HEK293 (cell line): ENCODE results near the gene ADK.
A peak's percentile ranks its signal among the peaks of the same experiment; 100 is the strongest.

Experiments used
- BCL11B ChIP-seq: fragments of 450-650 bp; formaldehyde crosslinking; IDR thresholded peaks from 2 replicates; pipeline ENCODE4 v1.5.1; 2016; ENCODE audit warnings: low read depth, missing biosample characterization, missing genetic modification characterization
- KLF10 ChIP-seq: fragments of 450-650 bp; IDR thresholded peaks from 2 replicates; pipeline ENCODE4 v1.5.1; 2018; ENCODE audit warnings: missing biosample characterization, mild to moderate bottlenecking, missing genetic modification characterization
- PBX3 ChIP-seq: sonication (generic); formaldehyde crosslinking; IDR thresholded peaks from 2 replicates; pipeline ENCODE4 v1.8.1; 2022; ENCODE audit warnings: mild to moderate bottlenecking, moderate library complexity, missing genetic modification reagents
- PRDM2 ChIP-seq: fragments of 450-650 bp; formaldehyde crosslinking; IDR thresholded peaks from 2 replicates; pipeline ENCODE4 v1.5.1; 2016; ENCODE audit warnings: missing biosample characterization, missing genetic modification characterization, borderline replicate concordance
- REPIN1 ChIP-seq: fragments of 450-650 bp; formaldehyde crosslinking; IDR thresholded peaks from 2 replicates; pipeline ENCODE4 v1.5.1; 2017; ENCODE audit warnings: missing biosample characterization, missing genetic modification characterization, low read depth
- SALL2 ChIP-seq: fragments of 450-650 bp; formaldehyde crosslinking; IDR thresholded peaks from 2 replicates; pipeline ENCODE4 v1.5.0; 2017; ENCODE audit warnings: missing biosample characterization, mild to moderate bottlenecking, missing genetic modification characterization, borderline replicate concordance
- SP2 ChIP-seq: fragments of 450-650 bp; formaldehyde crosslinking; IDR thresholded peaks from 2 replicates; pipeline ENCODE4 v1.5.1; 2016; ENCODE audit warnings: missing biosample characterization, missing genetic modification characterization
- TCF7L2 ChIP-seq: IDR thresholded peaks from 2 replicates; pipeline ENCODE4 v1.6.1; 2011; ENCODE audit warnings: low read depth, mild to moderate bottlenecking, inconsistent platforms, low read length, moderate library complexity, borderline replicate concordance
- ZBTB44 ChIP-seq: fragments of 450-650 bp; IDR thresholded peaks from 2 replicates; pipeline ENCODE4 v1.5.1; 2018; ENCODE audit warnings: missing biosample characterization, mild to moderate bottlenecking, missing genetic modification characterization
- ZBTB49 ChIP-seq: fragments of 450-650 bp; formaldehyde crosslinking; IDR thresholded peaks from 2 replicates; pipeline ENCODE4 v1.5.1; 2016; ENCODE audit warnings: missing biosample characterization, missing genetic modification characterization, low read depth
- ZNF10 ChIP-seq: fragments of 450-650 bp; formaldehyde crosslinking; IDR thresholded peaks from 2 replicates; pipeline ENCODE4 v1.5.1; 2017; ENCODE audit warnings: missing biosample characterization, missing genetic modification characterization
- ZNF112 ChIP-seq: fragments of 450-650 bp; formaldehyde crosslinking; IDR thresholded peaks from 2 replicates; pipeline ENCODE4 v1.5.0; 2017; ENCODE audit warnings: missing biosample characterization, missing genetic modification characterization
- ZNF175 ChIP-seq: fragments of 450-650 bp; formaldehyde crosslinking; IDR thresholded peaks from 2 replicates; pipeline ENCODE4 v1.5.1; 2016; ENCODE audit warnings: missing biosample characterization, missing genetic modification characterization
- ZNF19 ChIP-seq: fragments of 450-650 bp; formaldehyde crosslinking; IDR thresholded peaks from 2 replicates; pipeline ENCODE4; 2016; ENCODE audit warnings: missing biosample characterization, missing genetic modification characterization, low read depth
- ZNF211 ChIP-seq: fragments of 450-650 bp; formaldehyde crosslinking; IDR thresholded peaks from 2 replicates; pipeline ENCODE4 v1.5.1; 2016; ENCODE audit warnings: low read depth, missing biosample characterization, missing genetic modification characterization
- ZNF362 ChIP-seq: fragments of 450-650 bp; formaldehyde crosslinking; IDR thresholded peaks from 2 replicates; pipeline ENCODE4 v1.5.1; 2016; ENCODE audit warnings: missing biosample characterization, missing genetic modification characterization
- ZNF37A ChIP-seq: fragments of 450-650 bp; IDR thresholded peaks from 2 replicates; pipeline ENCODE4 v1.5.1; 2018; ENCODE audit warnings: missing biosample characterization, missing genetic modification characterization
- ZNF391 ChIP-seq: fragments of 450-650 bp; formaldehyde crosslinking; IDR thresholded peaks from 2 replicates; pipeline ENCODE4 v1.5.1; 2016; ENCODE audit warnings: low read depth, missing biosample characterization, missing genetic modification characterization, borderline replicate concordance
- ZNF398 ChIP-seq: fragments of 450-650 bp; formaldehyde crosslinking; IDR thresholded peaks from 2 replicates; pipeline ENCODE4 v1.5.1; 2017; ENCODE audit warnings: missing biosample characterization, missing genetic modification characterization
- ZNF48 ChIP-seq: fragments of 450-650 bp; formaldehyde crosslinking; IDR thresholded peaks from 2 replicates; pipeline ENCODE4 v1.5.1; 2016; ENCODE audit warnings: missing biosample characterization, missing genetic modification characterization
- ZNF624 ChIP-seq: fragments of 450-650 bp; formaldehyde crosslinking; IDR thresholded peaks from 2 replicates; pipeline ENCODE4 v1.5.1; 2017; ENCODE audit warnings: missing biosample characterization, missing genetic modification characterization
- ZNF670 ChIP-seq: fragments of 450-650 bp; formaldehyde crosslinking; IDR thresholded peaks from 2 replicates; pipeline ENCODE4 v1.5.1; 2016; ENCODE audit warnings: missing biosample characterization, missing genetic modification characterization, low read depth
- ZNF701 ChIP-seq: fragments of 450-650 bp; formaldehyde crosslinking; IDR thresholded peaks from 2 replicates; pipeline ENCODE4 v1.5.1; 2016; ENCODE audit warnings: missing biosample characterization, missing genetic modification characterization
- ZNF777 ChIP-seq: fragments of 450-650 bp; formaldehyde crosslinking; IDR thresholded peaks from 2 replicates; pipeline ENCODE4 v1.5.1; 2017; ENCODE audit warnings: missing biosample characterization, missing genetic modification characterization, borderline replicate concordance
- ZSCAN4 ChIP-seq: fragments of 450-650 bp; formaldehyde crosslinking; IDR thresholded peaks from 2 replicates; pipeline ENCODE4 v1.5.1; 2017; ENCODE audit warnings: missing biosample characterization, missing genetic modification characterization

ADK gene

GRCh38 chr10:74145133-74145532, 5.9 kb upstream of the ADK start (continued):
- TF ChIP-seq ZBTB44 (tag by site-specific recombination) (peak; percentile 49; the same call in 1 of the 2 replicates), BCL11B (0 out of 2 replicates have a peak, but pooled peaks have one; percentile 27), ZNF362 (tag by site-specific recombination) (no peak), PBX3 (no peak), ZSCAN4 (tag by site-specific recombination) (no peak), ZNF48 (tag by site-specific recombination) (no peak), ZNF624 (tag by site-specific recombination) (no peak), REPIN1 (no peak), SALL2 (tag by site-specific recombination) (no peak), ZNF211 (tag by site-specific recombination) (no peak), ZNF10 (tag by site-specific recombination) (no peak), PRDM2 (tag by site-specific recombination) (no peak), ZNF37A (no peak), ZNF19 (no peak), ZNF670 (tag by site-specific recombination) (no peak), ZNF391 (tag by site-specific recombination) (no peak), ZNF398 (tag by site-specific recombination) (no peak), KLF10 (tag by site-specific recombination) (peak; percentile 32; the same call in 1 of the 2 replicates), ZNF175 (no peak), ZBTB49 (tag by site-specific recombination) (no peak), ZNF701 (tag by site-specific recombination) (no peak), ZNF777 (no peak), SP2 (tag by site-specific recombination) (0 out of 2 replicates have a peak, but pooled peaks have one; percentile 8), TCF7L2 (peak; percentile 51; the same call in 1 of the 2 replicates), ZNF112 (no peak)
